RWPE2 (cell line): ENCODE data around the gene NAP1L4.
A peak's percentile ranks its signal among the peaks of the same experiment; 100 is the strongest.

Source experiments
- ATAC-seq: fragments of 200-7000 bp; cut with Tn5 transposase; 3 replicates; pipeline ENCODE4 v1.9.1; 2021; ENCODE audit warnings: low read depth
- DNase-seq: peaks from one replicate; pipeline ENCODE4 v3.0.0-alpha.2; 2020; ENCODE audit warnings: low spot score
- H3K27ac ChIP-seq: fragments of 450-650 bp; 2 replicates; pipeline ENCODE4 v1.5.1; 2017; ENCODE audit warnings: mild to moderate bottlenecking; ENCODE audit not compliant: poor library complexity, severe bottlenecking
- H3K27me3 ChIP-seq: fragments of 250-450 bp; sonication (Bioruptor Pico); 2 replicates; pipeline ENCODE4 v1.5.1; 2021; ENCODE audit warnings: mild to moderate bottlenecking, moderate library complexity; ENCODE audit not compliant: insufficient read depth, poor library complexity, severe bottlenecking
- H3K36me3 ChIP-seq: fragments of 250-450 bp; sonication (Bioruptor Pico); 2 replicates; pipeline ENCODE4 v1.5.1; 2020; ENCODE audit warnings: low read depth, mild to moderate bottlenecking, moderate library complexity
- H3K4me1 ChIP-seq: fragments of 250-450 bp; sonication (Bioruptor Pico); 2 replicates; pipeline ENCODE4 v1.5.1; 2021; ENCODE audit warnings: mild to moderate bottlenecking, moderate library complexity; ENCODE audit not compliant: insufficient read depth, poor library complexity, severe bottlenecking
- H3K4me3 ChIP-seq: fragments of 250-450 bp; sonication (Bioruptor Pico); 2 replicates; pipeline ENCODE4 v1.5.1; 2021; ENCODE audit warnings: mild to moderate bottlenecking, moderate library complexity; ENCODE audit not compliant: severe bottlenecking
- H3K9me3 ChIP-seq: fragments of 250-450 bp; sonication (Bioruptor Pico); 2 replicates; pipeline ENCODE4 v1.5.1; 2021; ENCODE audit warnings: mild to moderate bottlenecking, moderate library complexity; ENCODE audit not compliant: severe bottlenecking
- TF ChIP-seq, protein P1 (sequence below): fragments of 450-650 bp; IDR thresholded peaks from one replicate; pipeline ENCODE4 v1.5.1; 2017; ENCODE audit warnings: mild to moderate bottlenecking, moderate library complexity; ENCODE audit not compliant: poor library complexity, severe bottlenecking

Gene NAP1L4

GRCh38 chr11:2931420-2931746 lies 60.7 kb downstream of the NAP1L4 start:
- no peak for DNase-seq
- H3K36me3 ChIP-seq = peaks cover 22% of the 10 kb centered on the region
- H3K4me3 ChIP-seq = no peak overlapping the region
- peak overlapping the region; percentile 93 for H3K27ac ChIP-seq
- no peaks in the 10 kb centered on the region for H3K9me3 ChIP-seq
- no peaks in the 10 kb centered on the region for H3K27me3 ChIP-seq
- ATAC-seq = no peak
- H3K4me1 ChIP-seq = peaks cover 19% of the 10 kb centered on the region
- TF ChIP-seq, protein P1, sequence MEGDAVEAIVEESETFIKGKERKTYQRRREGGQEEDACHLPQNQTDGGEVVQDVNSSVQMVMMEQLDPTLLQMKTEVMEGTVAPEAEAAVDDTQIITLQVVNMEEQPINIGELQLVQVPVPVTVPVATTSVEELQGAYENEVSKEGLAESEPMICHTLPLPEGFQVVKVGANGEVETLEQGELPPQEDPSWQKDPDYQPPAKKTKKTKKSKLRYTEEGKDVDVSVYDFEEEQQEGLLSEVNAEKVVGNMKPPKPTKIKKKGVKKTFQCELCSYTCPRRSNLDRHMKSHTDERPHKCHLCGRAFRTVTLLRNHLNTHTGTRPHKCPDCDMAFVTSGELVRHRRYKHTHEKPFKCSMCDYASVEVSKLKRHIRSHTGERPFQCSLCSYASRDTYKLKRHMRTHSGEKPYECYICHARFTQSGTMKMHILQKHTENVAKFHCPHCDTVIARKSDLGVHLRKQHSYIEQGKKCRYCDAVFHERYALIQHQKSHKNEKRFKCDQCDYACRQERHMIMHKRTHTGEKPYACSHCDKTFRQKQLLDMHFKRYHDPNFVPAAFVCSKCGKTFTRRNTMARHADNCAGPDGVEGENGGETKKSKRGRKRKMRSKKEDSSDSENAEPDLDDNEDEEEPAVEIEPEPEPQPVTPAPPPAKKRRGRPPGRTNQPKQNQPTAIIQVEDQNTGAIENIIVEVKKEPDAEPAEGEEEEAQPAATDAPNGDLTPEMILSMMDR = no peak

- TF ChIP-seq, protein P1 = peak; percentile 99
- Histone ChIP-seq H3K9me3 (no peaks in the 10 kb centered on the region), H3K27ac (peak overlapping the region; percentile 93), H3K4me3 (peak overlapping the region; percentile 78), H3K4me1 (peaks cover 19% of the 10 kb centered on the region), H3K36me3 (peaks cover 22% of the 10 kb centered on the region), H3K27me3 (no peaks in the 10 kb centered on the region)
- peak; percentile 93 for DNase-seq
- ATAC-seq = peak; percentile 54
Observed at GRCh38 chr11:2930704-2931419, 61.3 kb downstream of the NAP1L4 start.

DNA sequence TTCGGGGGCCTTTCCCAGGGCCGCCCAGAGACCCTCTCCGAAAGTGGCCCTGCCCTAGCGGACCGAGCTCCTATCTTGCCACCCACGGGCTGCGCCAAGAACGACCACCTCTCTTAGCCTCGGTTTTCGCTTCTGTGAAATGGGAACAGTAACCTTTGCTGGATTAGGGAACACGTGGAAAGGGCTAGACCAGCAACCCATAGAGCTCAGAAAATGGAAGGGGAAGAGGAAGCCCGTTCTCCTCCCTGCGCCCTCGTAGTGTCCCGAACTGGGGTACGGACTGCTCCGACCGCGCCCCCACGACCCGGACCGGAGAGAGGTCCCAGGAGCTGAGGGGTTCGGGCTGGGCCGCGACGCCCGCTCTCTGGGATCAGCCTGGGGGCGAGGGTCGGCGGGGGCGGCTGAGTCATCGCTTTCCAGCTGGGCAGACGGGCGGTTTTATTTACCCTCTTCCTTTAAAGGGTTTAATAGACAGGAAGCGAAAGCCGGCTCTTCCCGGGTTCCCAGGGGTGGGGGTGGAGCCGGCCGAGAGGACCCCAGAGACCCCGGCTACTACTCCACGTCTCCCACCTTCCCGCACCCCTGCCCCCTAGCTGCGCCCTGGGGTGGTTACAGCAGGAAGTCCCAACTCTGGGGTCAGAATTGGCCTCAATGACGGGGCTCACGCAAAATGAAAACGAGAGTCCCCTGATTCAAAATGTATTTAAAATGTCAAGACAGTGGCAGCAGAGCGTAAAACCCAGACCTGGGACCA lies 62.0 kb downstream of the NAP1L4 start:
- Histone ChIP-seq H3K27ac (peak overlapping the region; percentile 93), H3K27me3 (no peaks in the 10 kb centered on the region), H3K4me1 (peaks cover 19% of the 10 kb centered on the region), H3K4me3 (peak overlapping the region; percentile 78), H3K36me3 (peaks cover 22% of the 10 kb centered on the region), H3K9me3 (no peaks in the 10 kb centered on the region)
- ATAC-seq (peak; percentile 15), DNase-seq (peak; percentile 81)
- TF ChIP-seq, protein P1 = no peak

GRCh38 chr11:2929531-2929949 lies 62.6 kb downstream of the NAP1L4 start:
- DNase-seq (peak; percentile 94), ATAC-seq (peak; percentile 44)
- Histone ChIP-seq H3K4me1 (peaks cover 19% of the 10 kb centered on the region), H3K27ac (peak overlapping the region; percentile 93), H3K36me3 (peaks cover 22% of the 10 kb centered on the region), H3K9me3 (no peaks in the 10 kb centered on the region), H3K4me3 (peak overlapping the region; percentile 78), H3K27me3 (no peaks in the 10 kb centered on the region)
- TF ChIP-seq, protein P1 = no peak
